H9 (cell line): ENCODE measurements around the gene EBF4. TPM values are rescaled to one million over a fixed set of nuclear protein-coding genes. Genes with fewer than 3 reads are reported as not detected.
A peak's percentile ranks its signal among the peaks of the same experiment; 100 is the strongest.

ENCODE experiments used
- DNase-seq: peaks from one replicate; pipeline ENCODE4 v3.0.0-alpha.2; 2017
- H2AFZ ChIP-seq: one replicate; pipeline ENCODE4 v1.6.1; 2013; ENCODE audit warnings: mild to moderate bottlenecking, low read length, control low read depth, moderate library complexity
- H2AK5ac ChIP-seq: 2 replicates; pipeline ENCODE4 v1.6.1; 2013; ENCODE audit warnings: low read length, control low read depth, mixed read lengths; ENCODE audit not compliant: insufficient read length
- H2BK120ac ChIP-seq: one replicate; pipeline ENCODE4 v1.6.1; 2013; ENCODE audit warnings: low read depth, mild to moderate bottlenecking, low read length, control low read depth, inconsistent platforms; ENCODE audit not compliant: poor library complexity, severe bottlenecking
- H2BK12ac ChIP-seq: 2 replicates; pipeline ENCODE4 v1.6.1; 2013; ENCODE audit warnings: low read length, control low read depth, mixed read lengths, low read depth; ENCODE audit not compliant: insufficient read length
- H2BK15ac ChIP-seq: 2 replicates; pipeline ENCODE4 v1.6.1; 2013; ENCODE audit warnings: low read depth, low read length, control low read depth
- H2BK20ac ChIP-seq: one replicate; pipeline ENCODE4 v1.6.1; 2013; ENCODE audit warnings: low read depth, mild to moderate bottlenecking, low read length, control low read depth, inconsistent platforms; ENCODE audit not compliant: poor library complexity, severe bottlenecking
- H2BK5ac ChIP-seq: 2 replicates; pipeline ENCODE4 v1.6.1; 2013; ENCODE audit warnings: low read length, control low read depth, mixed read lengths; ENCODE audit not compliant: insufficient read length
- H3K14ac ChIP-seq: 2 replicates; pipeline ENCODE4 v1.6.1; 2013; ENCODE audit warnings: low read length, control low read depth; ENCODE audit not compliant: insufficient read depth
- H3K18ac ChIP-seq: 2 replicates; pipeline ENCODE4 v1.6.1; 2013; ENCODE audit warnings: low read depth, mild to moderate bottlenecking, mixed read lengths, low read length, control low read depth; ENCODE audit not compliant: insufficient read length
- H3K23ac ChIP-seq: 2 replicates; pipeline ENCODE4 v1.6.1; 2013; ENCODE audit warnings: low read length, control low read depth, mixed read lengths, low read depth; ENCODE audit not compliant: insufficient read length
- H3K23me2 ChIP-seq: 2 replicates; pipeline ENCODE4 v1.6.1; 2013; ENCODE audit warnings: low read depth, mild to moderate bottlenecking, mixed read lengths, low read length, control low read depth; ENCODE audit not compliant: insufficient read length, poor library complexity, severe bottlenecking
- H3K27ac ChIP-seq: 2 replicates; pipeline ENCODE4 v1.5.1; 2013; ENCODE audit warnings: low read length, control low read depth, mixed read lengths, low read depth; ENCODE audit not compliant: insufficient read length
- H3K27me3 ChIP-seq: 2 replicates; pipeline ENCODE4 v1.6.1; 2013; ENCODE audit warnings: low read length, control low read depth, inconsistent platforms; ENCODE audit not compliant: insufficient read depth
- H3K4ac ChIP-seq: 2 replicates; pipeline ENCODE4 v1.6.1; 2013; ENCODE audit warnings: low read depth, mild to moderate bottlenecking, control low read depth, inconsistent platforms, low read length, moderate library complexity
- H3K4me1 ChIP-seq: 2 replicates; pipeline ENCODE4 v1.6.1; 2013; ENCODE audit warnings: low read length, control low read depth, inconsistent platforms; ENCODE audit not compliant: insufficient read depth
- H3K4me2 ChIP-seq: 2 replicates; pipeline ENCODE4 v1.6.1; 2013; ENCODE audit warnings: low read length, control low read depth, mixed read lengths; ENCODE audit not compliant: insufficient read length, insufficient read depth
- H3K56ac ChIP-seq: 2 replicates; pipeline ENCODE4 v1.6.1; 2013; ENCODE audit warnings: low read depth, mild to moderate bottlenecking, mixed read lengths, low read length, control low read depth; ENCODE audit not compliant: insufficient read length
- H3K79me1 ChIP-seq: 2 replicates; pipeline ENCODE4 v1.6.1; 2013; ENCODE audit warnings: low read depth, mild to moderate bottlenecking, moderate library complexity, low read length, control low read depth, inconsistent platforms; ENCODE audit not compliant: insufficient read depth, poor library complexity, severe bottlenecking
- H3K79me2 ChIP-seq: 2 replicates; pipeline ENCODE4 v1.6.1; 2013; ENCODE audit warnings: low read length, control low read depth, inconsistent platforms; ENCODE audit not compliant: insufficient read depth
- H3K9ac ChIP-seq: 2 replicates; pipeline ENCODE4 v1.6.1; 2013; ENCODE audit warnings: low read length, control low read depth, mixed read lengths; ENCODE audit not compliant: insufficient read length; ENCODE audit errors: extremely low read depth
- H3K9me3 ChIP-seq: one replicate; pipeline ENCODE4 v1.6.1; 2013; ENCODE audit warnings: low read depth, low read length, inconsistent platforms; ENCODE audit not compliant: control insufficient read depth
- H3T11ph ChIP-seq: one replicate; pipeline ENCODE4 v1.6.1; 2013; ENCODE audit warnings: mild to moderate bottlenecking, low read length, control low read depth, inconsistent platforms
- H4K20me1 ChIP-seq: one replicate; pipeline ENCODE4 v1.6.1; 2013; ENCODE audit not compliant: control insufficient read depth, insufficient read length, insufficient read depth
- H4K5ac ChIP-seq: 2 replicates; pipeline ENCODE4 v1.6.1; 2013; ENCODE audit warnings: low read depth, mild to moderate bottlenecking, mixed read lengths, low read length, control low read depth; ENCODE audit not compliant: insufficient read length
- H4K8ac ChIP-seq: replicated peaks from 2 replicates; pipeline ENCODE4 v1.6.1; 2013; ENCODE audit warnings: low read length, control low read depth, mixed read lengths, low read depth; ENCODE audit not compliant: insufficient read length
- H4K91ac ChIP-seq: 2 replicates; pipeline ENCODE4 v1.6.1; 2013; ENCODE audit warnings: low read depth, mild to moderate bottlenecking, moderate library complexity, mixed read lengths, low read length, control low read depth; ENCODE audit not compliant: insufficient read length
- H3K27ac Mint-ChIP-seq, 3 experiments: 2 replicates in 2 of 3; 3 replicates in 1 of 3; pipeline ENCODE4 v1.8.0; 2020 to 2021; ENCODE audit warnings: mixed read lengths in 3 of 3, mild to moderate bottlenecking in 1 of 3, moderate library complexity in 1 of 3
- H3K27me3 Mint-ChIP-seq: 2 replicates; pipeline ENCODE4 v1.8.0; 2021; ENCODE audit warnings: low read depth, mild to moderate bottlenecking, moderate library complexity, mixed read lengths
- H3K36me3 Mint-ChIP-seq, 3 experiments: 2 replicates in 2 of 3; 3 replicates in 1 of 3; pipeline ENCODE4 v1.8.0; 2020 to 2021; ENCODE audit warnings: low read depth in 3 of 3, mixed read lengths in 3 of 3; ENCODE audit not compliant: insufficient read depth in 1 of 3
- H3K4me1 Mint-ChIP-seq, 2 experiments: 2 replicates each; pipeline ENCODE4 v1.8.0; 2020; ENCODE audit warnings: mixed read lengths in 2 of 2
- H3K4me3 Mint-ChIP-seq, 2 experiments: 2 replicates in 1 of 2; 3 replicates in 1 of 2; pipeline ENCODE4 v1.8.0; 2020 to 2021; ENCODE audit warnings: mild to moderate bottlenecking in 2 of 2, mixed read lengths in 2 of 2, moderate library complexity in 1 of 2
- H3K9me3 Mint-ChIP-seq, 2 experiments: 2 replicates in 1 of 2; 3 replicates in 1 of 2; pipeline ENCODE4 v1.8.0; 2020; ENCODE audit warnings: mild to moderate bottlenecking in 2 of 2, mixed read lengths in 2 of 2, moderate library complexity in 1 of 2
- WGBS: extraction: QIAGEN DNeasy Blood & Tissue Kit; methylation state at CpG from one replicate; pipeline ENCODE4 v1.1.7; 2013; ENCODE audit warnings: missing lambda C conversion rate, low lambda C conversion rate, mixed read lengths; ENCODE audit not compliant: insufficient read length; ENCODE audit errors: extremely low coverage; 5-methylcytosine and 5-hydroxymethylcytosine counted together
- total RNA-seq: library from RNA; stranded (reverse); gene quantifications from 2 replicates; pipeline ENCODE4 v1.2.1, GENCODE V29; 2021
- TF ChIP-seq, protein P1 (sequence below): fragments of 200-600 bp; sonication (generic); conservative IDR thresholded peaks from 3 replicates; pipeline ENCODE4 v1.8.0; 2021; ENCODE audit warnings: antibody characterized with exemption, mild to moderate bottlenecking

EBF4 gene
- total RNA-seq, 1 experiment from 2014 or later: 3.9 TPM

DNA sequence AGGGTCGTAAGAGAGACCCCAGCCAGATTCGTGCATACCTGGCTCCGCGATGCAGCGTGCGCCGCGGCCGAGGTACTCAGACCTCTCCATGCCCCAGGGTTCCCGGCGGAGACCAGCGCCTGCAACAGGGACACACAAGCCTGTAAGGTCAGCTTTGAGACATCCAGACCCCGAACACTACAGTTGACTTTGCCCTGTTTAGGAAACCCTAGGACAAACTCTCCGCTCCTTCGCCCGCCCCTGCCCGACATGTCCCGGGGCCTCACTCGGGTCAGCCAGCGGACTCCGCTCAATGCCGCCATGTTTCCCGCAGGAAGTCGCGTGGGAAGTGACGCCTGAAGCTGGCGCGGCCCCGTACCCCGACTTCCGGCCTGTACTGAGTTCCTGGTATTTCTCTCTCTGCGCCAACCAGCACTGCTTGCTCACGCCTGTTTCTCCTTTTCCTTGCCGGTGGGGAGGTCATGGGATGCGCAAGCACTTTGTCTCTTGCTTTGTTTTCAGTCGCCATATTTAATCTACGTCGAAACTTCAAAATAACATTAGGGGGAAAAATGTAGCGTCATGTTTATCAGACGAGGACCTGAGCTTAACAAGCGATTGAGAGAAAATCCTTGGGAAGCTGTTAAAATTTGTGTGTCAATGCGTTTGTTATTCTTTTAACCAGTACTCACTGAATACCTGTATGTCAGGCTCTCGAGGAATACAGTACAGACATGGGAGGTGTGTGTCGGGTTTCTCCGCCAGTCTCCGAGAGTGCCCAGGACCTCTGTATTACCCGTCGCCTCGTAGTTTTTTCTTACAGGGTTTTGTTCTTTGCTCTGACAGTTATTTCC is 28.5 kb upstream of the EBF4 start, which contains the start of gene IDH3B:
Gene IDH3B, minus strand, starts transcription at position 330 of the 833 bp plus-strand sequence. Its CDS starts 28 bp downstream, at position 302.
- H2BK120ac ChIP-seq: peak within 1 kb of the TSS; percentile 29
- H2BK20ac ChIP-seq: no peak within 1 kb of the TSS
- no peaks in the 10 kb centered on the region for H4K20me1 ChIP-seq
- peak within 1 kb of the TSS; percentile 90 for H3K27ac ChIP-seq
- H3K23me2 ChIP-seq: peaks cover 10% of the 10 kb centered on the region
- peak within 1 kb of the TSS; percentile 67; the same call in 1 of the 2 replicates for H3K14ac ChIP-seq
- H2AK5ac ChIP-seq: no peak within 1 kb of the TSS
- peak; percentile 92 for DNase-seq
- no peak within 1 kb of the TSS for H2BK5ac ChIP-seq
- H3K23ac ChIP-seq: no peak within 1 kb of the TSS
- peak within 1 kb of the TSS; percentile 76 for H3K9ac ChIP-seq
- no peaks in the 10 kb centered on the region for H3K27me3 ChIP-seq
- H4K91ac ChIP-seq: peak within 1 kb of the TSS; percentile 77
- Mint-ChIP-seq H3K27me3 (peaks cover 31% of the 10 kb centered on the region), H3K4me1 (peaks cover 4 to 13% of the 10 kb centered on the region in 2 experiments), H3K4me3 (peak within 1 kb of the TSS; percentile 97), H3K36me3 (peaks cover 24 to 42% (median 32%) of the 10 kb centered on the region in 3 experiments), H3K27ac (peak within 1 kb of the TSS; percentile 91 to 99 (median 99)), H3K9me3 (no peaks in the 10 kb centered on the region; a peak in 1 of 5 replicates)
- H3K4ac ChIP-seq: peak within 1 kb of the TSS; percentile 52; the same call in 1 of the 2 replicates
- H3K4me2 ChIP-seq: peak within 1 kb of the TSS; percentile 93
- TF ChIP-seq, protein P1, sequence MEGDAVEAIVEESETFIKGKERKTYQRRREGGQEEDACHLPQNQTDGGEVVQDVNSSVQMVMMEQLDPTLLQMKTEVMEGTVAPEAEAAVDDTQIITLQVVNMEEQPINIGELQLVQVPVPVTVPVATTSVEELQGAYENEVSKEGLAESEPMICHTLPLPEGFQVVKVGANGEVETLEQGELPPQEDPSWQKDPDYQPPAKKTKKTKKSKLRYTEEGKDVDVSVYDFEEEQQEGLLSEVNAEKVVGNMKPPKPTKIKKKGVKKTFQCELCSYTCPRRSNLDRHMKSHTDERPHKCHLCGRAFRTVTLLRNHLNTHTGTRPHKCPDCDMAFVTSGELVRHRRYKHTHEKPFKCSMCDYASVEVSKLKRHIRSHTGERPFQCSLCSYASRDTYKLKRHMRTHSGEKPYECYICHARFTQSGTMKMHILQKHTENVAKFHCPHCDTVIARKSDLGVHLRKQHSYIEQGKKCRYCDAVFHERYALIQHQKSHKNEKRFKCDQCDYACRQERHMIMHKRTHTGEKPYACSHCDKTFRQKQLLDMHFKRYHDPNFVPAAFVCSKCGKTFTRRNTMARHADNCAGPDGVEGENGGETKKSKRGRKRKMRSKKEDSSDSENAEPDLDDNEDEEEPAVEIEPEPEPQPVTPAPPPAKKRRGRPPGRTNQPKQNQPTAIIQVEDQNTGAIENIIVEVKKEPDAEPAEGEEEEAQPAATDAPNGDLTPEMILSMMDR: no peak
- H4K8ac ChIP-seq: no peak within 1 kb of the TSS
- no peak within 1 kb of the TSS for H2BK15ac ChIP-seq
- H4K5ac ChIP-seq: peak within 1 kb of the TSS; percentile 89
- peak within 1 kb of the TSS; percentile 87 for H3K18ac ChIP-seq
- peak within 1 kb of the TSS; percentile 86 for H3T11ph ChIP-seq
- no peak within 1 kb of the TSS for H2BK12ac ChIP-seq
- H3K56ac ChIP-seq: no peak within 1 kb of the TSS
- no CpG with 5 or more reads among the region's 49 CpGs for WGBS
- H3K79me1 ChIP-seq: no peaks in the 10 kb centered on the region
- H3K9me3 ChIP-seq: no peaks in the 10 kb centered on the region
- H3K79me2 ChIP-seq: peaks cover 5% of the 10 kb centered on the region
- H3K4me1 ChIP-seq: 0 out of 2 replicates have a peak, but pooled peaks cover 3% of the 10 kb centered on the region
- no peak within 1 kb of the TSS for H2AFZ ChIP-seq
